K562 (cell line): ENCODE measurements around the gene ALDH5A1. TPM values are rescaled to one million over a fixed set of nuclear protein-coding genes. Genes with fewer than 3 reads are reported as not detected.

Source experiments
- ATAC-seq: fragments of 200-7000 bp; cut with Tn5 transposase; 3 replicates; pipeline ENCODE4 v1.9.1; 2020; ENCODE audit warnings: moderate library complexity
- BruUV-seq: library from RNA; stranded (reverse); fragments of 400-500 nt; replicated peaks from 2 replicates; lab custom pipeline; 2021; lab: Mats Ljungman, UMichigan
- CTCF ChIA-PET: fragments of 300-600 bp; formaldehyde crosslinking; extraction: SDS; loops from one replicate; lab custom pipeline; 2021; ENCODE audit warnings: low intra/inter-chr PET ratio; lab: Yijun Ruan, JAX
- POLR2A ChIA-PET: fragments of 300-600, 350-650 bp; sonication (Branson Sonifier 250); formaldehyde crosslinking; extraction: SDS; loops from one replicate; lab custom pipeline; 2021; ENCODE audit warnings: antibody characterized with exemption, inconsistent platforms; lab: Yijun Ruan, JAX
- DNase-seq, 4 experiments: peaks; one replicate each; pipeline versions ENCODE4 v3.0.0 to v3.0.0-alpha.2; 2011 to 2018; ENCODE audit warnings: low spot score in 3 of 4, mixed read lengths in 3 of 4; ENCODE audit errors: extremely low read depth in 1 of 4
- FAIRE-seq: peaks from 2 replicates; lab custom pipeline; 2011; peaks lifted over from hg19 to GRCh38; lab: Jason Lieb, UNC
- H2AFZ ChIP-seq: 2 replicates; pipeline ENCODE4 v1.6.0; 2011; ENCODE audit warnings: low read depth, low read length, control low read depth, inconsistent platforms
- H3K27ac ChIP-seq: fragments of 200-600 bp; 3 replicates; pipeline ENCODE4 v1.8.0; 2011; ENCODE audit warnings: low read depth, mild to moderate bottlenecking, control low read depth, inconsistent platforms, low read length, moderate library complexity, mixed read lengths; ENCODE audit errors: extremely low read depth
- H3K27me3 ChIP-seq, 2 experiments: fragments of 300-600 bp in 1 of 2; 2 replicates in 1 of 2; 3 replicates in 1 of 2; pipeline versions ENCODE4 v1.6.0 to v1.8.0; 2011; ENCODE audit warnings: inconsistent platforms in 2 of 2, low read length in 2 of 2, mild to moderate bottlenecking in 1 of 2, mixed read lengths in 1 of 2, moderate library complexity in 1 of 2; ENCODE audit not compliant: control insufficient read depth in 2 of 2, insufficient read depth in 2 of 2
- H3K36me3 ChIP-seq: fragments of 300-600 bp; 3 replicates; pipeline ENCODE4 v1.8.0; 2011; ENCODE audit warnings: mild to moderate bottlenecking, low read length, inconsistent platforms; ENCODE audit not compliant: control insufficient read depth, insufficient read depth
- H3K4me1 ChIP-seq, 2 experiments: fragments of 200-600 bp in 1 of 2; replicated peaks in 1 of 2; 2 replicates in 1 of 2; 3 replicates in 1 of 2; pipeline versions ENCODE4 v1.5.1 to v1.8.0; 2011; ENCODE audit warnings: inconsistent platforms in 2 of 2, low read length in 2 of 2, mild to moderate bottlenecking in 1 of 2, mixed read lengths in 1 of 2, moderate library complexity in 1 of 2; ENCODE audit not compliant: control insufficient read depth in 2 of 2, insufficient read depth in 2 of 2
- H3K4me2 ChIP-seq: 2 replicates; pipeline ENCODE4 v1.6.1; 2011; ENCODE audit warnings: low read length, control low read depth, inconsistent platforms, mixed read lengths; ENCODE audit not compliant: insufficient read depth
- H3K4me3 ChIP-seq: fragments of 200-600 bp; sonication (generic), shearing (Covaris generic); 2 replicates; pipeline ENCODE4 v1.5.1; 2016; ENCODE audit warnings: control low read depth, inconsistent platforms
- H3K79me2 ChIP-seq: fragments of 200-600 bp; 3 replicates; pipeline ENCODE4 v1.8.0; 2011; ENCODE audit warnings: low read length, inconsistent platforms; ENCODE audit not compliant: control insufficient read depth, insufficient read depth
- H3K9ac ChIP-seq, 2 experiments: 2 replicates each; pipeline versions ENCODE4 v1.6.0 to v1.6.1; 2011; ENCODE audit warnings: low read depth in 2 of 2, low read length in 2 of 2, control low read depth in 1 of 2, inconsistent platforms in 1 of 2, mild to moderate bottlenecking in 1 of 2, mixed read lengths in 1 of 2; ENCODE audit not compliant: insufficient read depth in 1 of 2
- H3K9me1 ChIP-seq: one replicate; pipeline ENCODE4 v1.6.0; 2011; ENCODE audit warnings: inconsistent platforms, mild to moderate bottlenecking, low read length, moderate library complexity; ENCODE audit not compliant: control insufficient read depth, insufficient read depth
- H3K9me3 ChIP-seq: replicated peaks from 2 replicates; pipeline ENCODE4 v1.5.1; 2011; ENCODE audit warnings: low read depth, low read length, inconsistent platforms; ENCODE audit not compliant: control insufficient read depth, insufficient read depth
- H4K20me1 ChIP-seq: replicated peaks from 2 replicates; pipeline ENCODE4 v1.6.1; 2011; ENCODE audit warnings: low read length, inconsistent platforms, mixed read lengths; ENCODE audit not compliant: control insufficient read depth, insufficient read depth
- CBX8 ChIP-seq: fragments of 200-600 bp; sonication (generic); IDR thresholded peaks from 2 replicates; pipeline ENCODE4 v1.6.1; 2012; ENCODE audit warnings: borderline replicate concordance, mixed run types, low read depth, mild to moderate bottlenecking, moderate library complexity, mixed read lengths, low read length, control low read depth, inconsistent platforms; ENCODE audit not compliant: poor library complexity, severe bottlenecking; ENCODE audit errors: extremely low read depth
- DIDO1 ChIP-seq: fragments of 450-650 bp; IDR thresholded peaks from 2 replicates; pipeline ENCODE4 v1.6.1; 2016; ENCODE audit warnings: low read depth, missing biosample characterization, missing genetic modification characterization
- PHF21A ChIP-seq: fragments of 450-650 bp; IDR thresholded peaks from 2 replicates; pipeline ENCODE4 v1.6.1; 2017; ENCODE audit warnings: low read depth, borderline replicate concordance
- TEAD1 ChIP-seq, 2 experiments: fragments of 450-650 bp in 1 of 2; sonication (generic) in 1 of 2; formaldehyde crosslinking; IDR thresholded peaks; 2 replicates each; pipeline versions ENCODE4 v1.4.0 to v1.8.0; 2020 to 2022; ENCODE audit warnings: mild to moderate bottlenecking in 2 of 2, missing genetic modification reagents in 1 of 2
- WHSC1 ChIP-seq: IDR thresholded peaks from one replicate; pipeline ENCODE4 v1.6.1; 2012; ENCODE audit warnings: low read length, control low read depth, inconsistent platforms
- ZNF143 ChIP-seq: sonication (generic); formaldehyde crosslinking; IDR thresholded peaks from 2 replicates; pipeline ENCODE4 v1.9.0; 2022; ENCODE audit warnings: mild to moderate bottlenecking, missing genetic modification reagents
- WGBS: fragments of 100-300 bp; shearing (Covaris generic); methylation state at CpG from one replicate; pipeline ENCODE4 v1.1.6; 2016; ENCODE audit warnings: low coverage, mixed read lengths; ENCODE audit not compliant: insufficient coverage; ENCODE audit errors: missing lambda C conversion rate; 5-methylcytosine and 5-hydroxymethylcytosine counted together
- in situ Hi-C: fragments of 300-500 bp; cut with MboI; formaldehyde crosslinking; loops from 4 replicates; pipeline ENCODE4 v1.15.0; 2018; ENCODE audit warnings: inconsistent platforms, mixed read lengths
- intact Hi-C: fragments of 100-400 bp; cut with micrococcal nuclease; formaldehyde crosslinking; loops from 2 replicates; pipeline ENCODE4 v1.14.2; 2022
- polyA plus RNA-seq, 8 experiments: library from polyadenylated mRNA; depleted of rRNA in 4 of 8; stranded (reverse) in 5 of 8; unstranded in 3 of 8; fragments of >200 nt; fragmentation: Nextera tagmentation in 2 of 8; fragmentation: Illumina TruSeq in 1 of 8; extraction: Ambion mirVana in 2 of 8; extraction: Trizol in 1 of 8; gene quantifications; 2 replicates each; pipeline versions ENCODE4 v1.2.1 to v1.2.3, GENCODE V29; 2011 to 2014; ENCODE audit warnings: inconsistent platforms in 1 of 8, missing spikeins in 1 of 8
- total RNA-seq, 7 experiments: library from RNA; depleted of rRNA in 6 of 7; stranded (reverse); fragments of >200 nt in 6 of 7; fragmentation: Illumina TruSeq in 2 of 7; extraction: Trizol in 2 of 7; gene quantifications; 2 replicates each; pipeline versions ENCODE4 v1.2.1 to v1.2.3, GENCODE V29; 2011 to 2021; ENCODE audit warnings: low replicate concordance in 1 of 7
- TF ChIP-seq, protein P1 (sequence below): IDR thresholded peaks from 2 replicates; pipeline ENCODE4 v1.6.1; 2012; ENCODE audit warnings: low read depth, low read length, improper control_type of control experiment, borderline replicate concordance
- TF ChIP-seq, protein P2 (sequence below): fragments of 200-800 bp; sonication (Bioruptor generic); IDR thresholded peaks from 2 replicates; pipeline ENCODE4 v1.6.1; 2016; ENCODE audit warnings: missing genetic modification characterization, missing compliant biosample characterization

The ALDH5A1 gene
- total and polyA plus RNA-seq, 9 of the 15 experiments (the other 6 are each of a cell fraction or from before 2014, with no cell fraction given), result 2.2 to 19.7 (median 9.5) TPM

- Histone ChIP-seq H3K36me3 (no peaks in the 10 kb centered on the region), H3K9me1 (no peaks in the 10 kb centered on the region), H3K4me1 (no peaks in the 10 kb centered on the region), H2AFZ (no peak overlapping the region), H4K20me1 (no peaks in the 10 kb centered on the region), H3K79me2 (no peaks in the 10 kb centered on the region), H3K9me3 (no peaks in the 10 kb centered on the region), H3K27me3 (peaks cover 55 to 61% of the 10 kb centered on the region in 2 experiments), H3K9ac (no peak overlapping the region), H3K4me2 (no peak overlapping the region), H3K4me3 (no peak overlapping the region), H3K27ac (no peak overlapping the region)
- no peak for TF ChIP-seq WHSC1
- peak; percentile 54 for TF ChIP-seq CBX8
- TF ChIP-seq DIDO1 (tag), result no peak
- ChIA-PET CTCF (no interaction called here), POLR2A (interaction anchor here (0.6 to 1.0 kb wide), 2 partner anchors 11 to 112 kb away, joined by 3 read pairs; no protein-coding TSS in a partner anchor)
- no TSS peak for BruUV-seq
- DNase-seq (no peak), FAIRE-seq (no peak), ATAC-seq (peak; percentile 34; the same call in 2 of the 3 replicates)
- 0% methylated on average over 4 of the region's 4 CpGs for WGBS
- in situ Hi-C loops, result no loop called here
- intact Hi-C loops, result no loop called here
Observed at GRCh38 chr6:24568683-24569082, 73.9 kb downstream of the ALDH5A1 start.

DNA sequence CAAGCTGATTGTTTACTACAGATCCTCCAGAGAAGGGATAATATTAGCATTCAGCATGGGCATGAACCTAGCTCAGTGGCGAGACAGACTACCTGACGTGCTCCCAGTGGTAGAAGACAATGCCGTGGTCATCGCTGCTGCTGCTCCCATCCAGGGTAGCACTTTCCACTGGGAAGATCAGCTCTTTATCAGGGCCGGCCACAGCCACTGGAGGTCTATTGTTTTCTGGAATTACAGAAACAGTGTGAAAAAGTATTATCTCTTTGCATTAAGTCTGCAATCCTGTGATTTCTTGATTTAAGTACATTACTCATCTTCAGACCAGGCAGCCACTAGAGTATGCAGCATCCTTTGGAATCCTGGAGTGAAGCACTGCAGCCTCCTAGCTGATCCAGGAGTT lies 75.0 kb downstream of the ALDH5A1 start:
- H3K9me3 ChIP-seq, result no peaks in the 10 kb centered on the region
- POLR2A ChIA-PET, result interaction anchor here (1.0 kb wide), 1 partner anchor 10 kb away, joined by 3 read pairs; no protein-coding TSS in a partner anchor
- no peak for TF ChIP-seq PHF21A
- TF ChIP-seq, protein P1, sequence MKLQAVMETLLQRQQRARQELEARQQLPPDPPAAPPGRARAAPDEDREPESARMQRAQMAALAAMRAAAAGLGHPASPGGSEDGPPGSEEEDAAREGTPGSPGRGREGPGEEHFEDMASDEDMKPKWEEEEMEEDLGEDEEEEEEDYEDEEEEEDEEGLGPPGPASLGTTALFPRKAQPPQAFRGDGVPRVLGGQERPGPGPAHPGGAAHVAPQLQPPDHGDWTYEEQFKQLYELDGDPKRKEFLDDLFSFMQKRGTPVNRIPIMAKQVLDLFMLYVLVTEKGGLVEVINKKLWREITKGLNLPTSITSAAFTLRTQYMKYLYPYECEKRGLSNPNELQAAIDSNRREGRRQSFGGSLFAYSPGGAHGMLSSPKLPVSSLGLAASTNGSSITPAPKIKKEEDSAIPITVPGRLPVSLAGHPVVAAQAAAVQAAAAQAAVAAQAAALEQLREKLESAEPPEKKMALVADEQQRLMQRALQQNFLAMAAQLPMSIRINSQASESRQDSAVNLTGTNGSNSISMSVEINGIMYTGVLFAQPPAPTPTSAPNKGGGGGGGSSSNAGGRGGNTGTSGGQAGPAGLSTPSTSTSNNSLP, result no peak
- TF ChIP-seq TEAD1 (CRISPR knock-in tag; IDR thresholded peaks at IDR 0.05), result no peak
- TF ChIP-seq ZNF143, result no peak
- TF ChIP-seq, protein P2, sequence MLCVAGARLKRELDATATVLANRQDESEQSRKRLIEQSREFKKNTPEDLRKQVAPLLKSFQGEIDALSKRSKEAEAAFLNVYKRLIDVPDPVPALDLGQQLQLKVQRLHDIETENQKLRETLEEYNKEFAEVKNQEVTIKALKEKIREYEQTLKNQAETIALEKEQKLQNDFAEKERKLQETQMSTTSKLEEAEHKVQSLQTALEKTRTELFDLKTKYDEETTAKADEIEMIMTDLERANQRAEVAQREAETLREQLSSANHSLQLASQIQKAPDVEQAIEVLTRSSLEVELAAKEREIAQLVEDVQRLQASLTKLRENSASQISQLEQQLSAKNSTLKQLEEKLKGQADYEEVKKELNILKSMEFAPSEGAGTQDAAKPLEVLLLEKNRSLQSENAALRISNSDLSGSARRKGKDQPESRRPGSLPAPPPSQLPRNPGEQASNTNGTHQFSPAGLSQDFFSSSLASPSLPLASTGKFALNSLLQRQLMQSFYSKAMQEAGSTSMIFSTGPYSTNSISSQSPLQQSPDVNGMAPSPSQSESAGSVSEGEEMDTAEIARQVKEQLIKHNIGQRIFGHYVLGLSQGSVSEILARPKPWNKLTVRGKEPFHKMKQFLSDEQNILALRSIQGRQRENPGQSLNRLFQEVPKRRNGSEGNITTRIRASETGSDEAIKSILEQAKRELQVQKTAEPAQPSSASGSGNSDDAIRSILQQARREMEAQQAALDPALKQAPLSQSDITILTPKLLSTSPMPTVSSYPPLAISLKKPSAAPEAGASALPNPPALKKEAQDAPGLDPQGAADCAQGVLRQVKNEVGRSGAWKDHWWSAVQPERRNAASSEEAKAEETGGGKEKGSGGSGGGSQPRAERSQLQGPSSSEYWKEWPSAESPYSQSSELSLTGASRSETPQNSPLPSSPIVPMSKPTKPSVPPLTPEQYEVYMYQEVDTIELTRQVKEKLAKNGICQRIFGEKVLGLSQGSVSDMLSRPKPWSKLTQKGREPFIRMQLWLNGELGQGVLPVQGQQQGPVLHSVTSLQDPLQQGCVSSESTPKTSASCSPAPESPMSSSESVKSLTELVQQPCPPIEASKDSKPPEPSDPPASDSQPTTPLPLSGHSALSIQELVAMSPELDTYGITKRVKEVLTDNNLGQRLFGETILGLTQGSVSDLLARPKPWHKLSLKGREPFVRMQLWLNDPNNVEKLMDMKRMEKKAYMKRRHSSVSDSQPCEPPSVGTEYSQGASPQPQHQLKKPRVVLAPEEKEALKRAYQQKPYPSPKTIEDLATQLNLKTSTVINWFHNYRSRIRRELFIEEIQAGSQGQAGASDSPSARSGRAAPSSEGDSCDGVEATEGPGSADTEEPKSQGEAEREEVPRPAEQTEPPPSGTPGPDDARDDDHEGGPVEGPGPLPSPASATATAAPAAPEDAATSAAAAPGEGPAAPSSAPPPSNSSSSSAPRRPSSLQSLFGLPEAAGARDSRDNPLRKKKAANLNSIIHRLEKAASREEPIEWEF (CRISPR knock-in tag), result no peak

More for the DNA sequence above, 75.0 kb downstream of the ALDH5A1 start:
- Histone ChIP-seq H3K36me3 (no peaks in the 10 kb centered on the region), H3K4me2 (no peak overlapping the region), H3K9ac (no peak overlapping the region), H4K20me1 (no peaks in the 10 kb centered on the region), H3K9me1 (no peaks in the 10 kb centered on the region), H3K79me2 (no peaks in the 10 kb centered on the region), H3K27me3 (peaks cover 45 to 50% of the 10 kb centered on the region in 2 experiments), H3K4me3 (no peak overlapping the region), H3K4me1 (no peaks in the 10 kb centered on the region), H2AFZ (no peak overlapping the region), H3K27ac (no peak overlapping the region)
- CTCF ChIA-PET, result interaction anchor here (0.6 kb wide), 1 partner anchor 65 kb away, joined by 3 read pairs; no protein-coding TSS in a partner anchor
- no TSS peak for BruUV-seq
- no peak for ATAC-seq
- 0% methylated on average over 5 of the region's 5 CpGs for WGBS
- in situ Hi-C loops (loop anchor here (10.0 kb wide), 1 partner anchor 195 kb away; no protein-coding TSS in a partner anchor), intact Hi-C loops (no loop called here)
- FAIRE-seq, result no peak
- no peak for DNase-seq
